ENCODE results near the gene SLC8A1. TPM values are rescaled to one million over a fixed set of nuclear protein-coding genes. Genes with fewer than 3 reads are reported as not detected.

SLC8A1 gene
- total RNA-seq, 2 donors from 2014 or later = 0.66 to 7.8 TPM

DNA sequence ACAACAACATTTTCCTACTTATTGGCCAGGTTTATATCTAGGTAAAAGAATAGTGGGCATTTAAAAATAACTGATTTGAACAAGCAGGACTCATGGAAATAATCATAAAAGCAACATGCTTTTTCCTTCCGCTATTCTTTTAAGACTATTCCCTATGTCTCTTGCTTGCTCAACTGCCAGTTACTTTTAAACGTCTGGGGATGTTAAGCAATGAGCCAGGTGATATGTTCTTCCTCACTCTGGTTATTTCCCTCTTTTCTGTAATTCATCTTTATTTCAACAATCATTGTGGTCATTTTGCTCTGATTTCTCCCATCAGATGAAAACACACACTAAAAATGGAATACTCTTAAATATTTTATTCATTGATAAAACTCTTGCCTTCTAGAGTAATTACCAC, 33.4 kb upstream of the SLC8A1 start:
- no peak for ATAC-seq

DNA sequence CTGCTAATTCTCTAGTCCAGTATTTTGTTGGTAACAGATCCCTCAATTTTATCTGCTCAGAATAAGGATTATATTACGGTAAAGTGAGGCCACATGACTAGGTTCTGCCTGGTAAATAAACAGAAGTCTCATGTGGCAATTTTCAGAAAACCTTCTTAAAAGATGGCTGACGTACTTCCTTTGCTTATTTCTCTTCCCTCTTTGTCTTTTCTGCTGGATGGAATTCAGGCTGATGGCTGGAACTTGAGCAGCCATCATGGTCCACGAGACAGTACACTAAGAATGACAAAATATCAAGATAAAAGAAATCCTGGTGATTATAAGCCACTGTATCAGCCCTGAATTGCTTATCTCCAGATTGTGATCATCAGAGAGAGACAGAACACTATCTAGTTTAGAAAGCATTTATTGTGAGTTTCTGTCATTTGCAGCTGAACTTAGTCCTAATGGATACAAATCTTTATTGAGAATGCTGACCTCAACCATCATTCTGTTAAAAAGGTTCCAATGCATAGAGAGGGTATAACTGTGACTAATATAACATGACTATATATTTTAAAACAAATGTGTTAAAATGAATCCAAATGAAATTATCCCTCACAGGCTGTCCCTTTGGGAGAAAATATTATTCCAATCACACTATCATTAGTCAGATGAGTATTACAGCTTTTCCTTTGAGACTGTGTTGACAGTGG, 31.8 kb upstream of the SLC8A1 start:
- intact Hi-C loops (cut with DNase I) = no loop called here
- TF ChIP-seq, protein P1, sequence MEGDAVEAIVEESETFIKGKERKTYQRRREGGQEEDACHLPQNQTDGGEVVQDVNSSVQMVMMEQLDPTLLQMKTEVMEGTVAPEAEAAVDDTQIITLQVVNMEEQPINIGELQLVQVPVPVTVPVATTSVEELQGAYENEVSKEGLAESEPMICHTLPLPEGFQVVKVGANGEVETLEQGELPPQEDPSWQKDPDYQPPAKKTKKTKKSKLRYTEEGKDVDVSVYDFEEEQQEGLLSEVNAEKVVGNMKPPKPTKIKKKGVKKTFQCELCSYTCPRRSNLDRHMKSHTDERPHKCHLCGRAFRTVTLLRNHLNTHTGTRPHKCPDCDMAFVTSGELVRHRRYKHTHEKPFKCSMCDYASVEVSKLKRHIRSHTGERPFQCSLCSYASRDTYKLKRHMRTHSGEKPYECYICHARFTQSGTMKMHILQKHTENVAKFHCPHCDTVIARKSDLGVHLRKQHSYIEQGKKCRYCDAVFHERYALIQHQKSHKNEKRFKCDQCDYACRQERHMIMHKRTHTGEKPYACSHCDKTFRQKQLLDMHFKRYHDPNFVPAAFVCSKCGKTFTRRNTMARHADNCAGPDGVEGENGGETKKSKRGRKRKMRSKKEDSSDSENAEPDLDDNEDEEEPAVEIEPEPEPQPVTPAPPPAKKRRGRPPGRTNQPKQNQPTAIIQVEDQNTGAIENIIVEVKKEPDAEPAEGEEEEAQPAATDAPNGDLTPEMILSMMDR (IDR thresholded peaks at IDR 0.05) = no peak
- no peak for TF ChIP-seq POLR2A (IDR thresholded peaks at IDR 0.05)
- no peak for ATAC-seq

More for the DNA sequence above, 33.4 kb upstream of the SLC8A1 start:
- Histone ChIP-seq H3K4me1 (peaks cover 16% of the 10 kb centered on the region), H3K27ac (no peak overlapping the region), H3K36me3 (replicated peaks in 1 of 2; ENCODE audit: insufficient read depth in 1 of 2, low read depth in 2 of 2) (no peaks in the 10 kb centered on the region), H3K4me3 (no peak overlapping the region), H3K9me3 (no peaks in the 10 kb centered on the region), H3K27me3 (no peaks in the 10 kb centered on the region)
- DNase-seq = no peak
- TF ChIP-seq, protein P1 (IDR thresholded peaks at IDR 0.05) = no peak
- TF ChIP-seq POLR2A (IDR thresholded peaks at IDR 0.05) = no peak
- WGBS, 2 donors = 62 to 63% methylated on average over 2 of the region's 2 CpGs
- intact Hi-C loops (cut with DNase I) = no loop called here

DNA sequence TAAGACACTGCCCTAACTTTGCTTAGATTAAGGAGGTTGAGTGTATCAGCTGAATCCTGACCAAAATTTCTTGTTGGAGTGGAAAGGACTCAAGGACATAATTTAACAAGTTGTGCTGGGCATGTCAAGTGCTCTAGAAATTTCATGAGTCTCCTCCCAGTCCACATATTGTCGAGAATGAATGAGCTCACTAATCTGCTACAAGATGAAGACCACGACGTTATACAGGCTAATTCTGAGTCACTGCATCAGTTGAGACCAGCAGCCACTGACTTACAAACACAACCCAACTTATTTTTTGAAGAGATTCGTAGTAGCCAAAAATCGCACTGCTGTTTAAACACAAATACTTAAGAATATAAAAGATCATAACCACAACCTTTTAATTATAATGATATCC, 28.7 kb upstream of the SLC8A1 start:
- H3K36me3 ChIP-seq (replicated peaks in 1 of 2; ENCODE audit: insufficient read depth in 1 of 2, low read depth in 2 of 2) = no peaks in the 10 kb centered on the region
- H3K4me3 ChIP-seq = no peak overlapping the region
- TF ChIP-seq POLR2A (IDR thresholded peaks at IDR 0.05) = no peak
- TF ChIP-seq, protein P1 (IDR thresholded peaks at IDR 0.05) = no peak
- no peaks in the 10 kb centered on the region for H3K9me3 ChIP-seq
- no peak overlapping the region for H3K27ac ChIP-seq
- ATAC-seq (no peak), DNase-seq (no peak)
- WGBS, 2 donors = 62 to 72% methylated on average over 5 of the region's 5 CpGs
- intact Hi-C loops (cut with DNase I) = no loop called here
- H3K27me3 ChIP-seq = peaks cover 0 to 6% of the 10 kb centered on the region in 2 donors
- H3K4me1 ChIP-seq = no peaks in the 10 kb centered on the region

More for the DNA sequence above, 31.8 kb upstream of the SLC8A1 start:
- Histone ChIP-seq H3K4me3 (no peak overlapping the region), H3K9me3 (no peaks in the 10 kb centered on the region), H3K27ac (no peak overlapping the region), H3K36me3 (replicated peaks in 1 of 2; ENCODE audit: insufficient read depth in 1 of 2, low read depth in 2 of 2) (no peaks in the 10 kb centered on the region), H3K4me1 (peaks cover 14% of the 10 kb centered on the region), H3K27me3 (no peaks in the 10 kb centered on the region)
- WGBS, 2 donors = 43 to 78% methylated on average over 3 of the region's 3 CpGs
- no peak for DNase-seq

DNA sequence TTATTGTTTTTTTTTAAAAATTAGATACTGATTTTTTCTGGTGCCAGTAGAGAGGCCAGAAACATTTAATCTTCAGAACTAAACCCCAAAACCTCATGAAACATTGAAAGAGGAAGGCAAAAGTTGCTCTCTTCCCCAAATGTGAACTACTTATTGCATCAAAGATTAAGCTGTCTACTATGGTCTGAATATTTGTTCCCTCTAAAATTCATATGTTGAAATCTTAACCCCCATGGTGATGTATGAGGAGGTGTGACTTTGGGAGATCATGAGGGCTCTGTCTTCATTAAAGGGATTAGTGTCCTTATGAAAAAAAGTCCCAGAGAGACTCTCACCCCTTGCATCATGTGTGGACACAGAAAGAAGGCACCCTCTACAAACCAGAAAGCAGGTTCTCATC, 28.2 kb upstream of the SLC8A1 start:
- intact Hi-C loops (cut with DNase I) = no loop called here
- peak overlapping the region in 1 of 4 donors; percentile 1 for H3K27ac ChIP-seq
- TF ChIP-seq, protein P1 (IDR thresholded peaks at IDR 0.05) = no peak
- no peak for TF ChIP-seq POLR2A (IDR thresholded peaks at IDR 0.05)

DNA sequence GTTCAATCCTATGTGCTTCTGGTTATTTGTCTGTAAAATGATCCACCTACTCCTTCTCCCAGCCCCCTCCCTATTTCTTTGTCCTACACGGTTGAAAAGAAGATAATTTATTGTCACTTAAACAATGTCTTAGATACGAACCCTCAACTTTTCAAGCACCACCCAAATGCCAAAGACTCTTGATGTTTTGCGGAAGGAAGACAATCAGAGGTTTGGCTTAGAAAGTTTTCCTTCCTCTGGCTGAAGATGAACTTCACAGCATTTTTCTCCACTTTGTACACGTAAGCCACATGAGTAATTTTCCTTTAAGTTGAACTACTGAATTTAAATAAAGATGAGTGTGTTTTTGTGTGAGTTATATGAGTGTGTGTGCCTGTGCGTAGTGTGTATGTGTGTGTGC, 25.5 kb upstream of the SLC8A1 start:
- Histone ChIP-seq H3K27ac (no peak overlapping the region), H3K27me3 (peaks cover 0 to 6% of the 10 kb centered on the region in 2 donors), H3K4me3 (no peak overlapping the region), H3K4me1 (no peaks in the 10 kb centered on the region), H3K9me3 (no peaks in the 10 kb centered on the region), H3K36me3 (replicated peaks in 1 of 2; ENCODE audit: insufficient read depth in 1 of 2, low read depth in 2 of 2) (no peaks in the 10 kb centered on the region)
- intact Hi-C loops (cut with DNase I) = no loop called here
- no peak for ATAC-seq
- WGBS, 2 donors = 50 to 57% methylated on average over 5 of the region's 5 CpGs
- DNase-seq = no peak
- TF ChIP-seq, protein P1 (IDR thresholded peaks at IDR 0.05) = no peak
- no peak for TF ChIP-seq POLR2A (IDR thresholded peaks at IDR 0.05)

More for the DNA sequence above, 28.2 kb upstream of the SLC8A1 start:
- Histone ChIP-seq H3K4me1 (no peaks in the 10 kb centered on the region), H3K4me3 (no peak overlapping the region), H3K27me3 (peaks cover 0 to 6% of the 10 kb centered on the region in 2 donors), H3K36me3 (replicated peaks in 1 of 2; ENCODE audit: insufficient read depth in 1 of 2, low read depth in 2 of 2) (no peaks in the 10 kb centered on the region), H3K9me3 (no peaks in the 10 kb centered on the region)
- peak in 1 of 4 donors; percentile 8 for DNase-seq
- no peak for ATAC-seq
